ENCODE measurements around the gene TNFAIP3. TPM values are rescaled to one million over a fixed set of nuclear protein-coding genes. Genes with fewer than 3 reads are reported as not detected.

The TNFAIP3 gene
- total and polyA plus RNA-seq, 2 of the 8 experiments (the other 6 are each of a cell fraction or from before 2014, with no cell fraction given), result 1.6 to 2.0 TPM

- no peak for TF ChIP-seq CTCF (IDR thresholded peaks at IDR 0.05; ENCODE audit: control extremely low read depth in 1 of 3, insufficient read depth in 1 of 3, low read depth in 1 of 3, low read length in 3 of 3)
- TF ChIP-seq SIRT6 (IDR thresholded peaks at IDR 0.05; ENCODE audit: low read length), result no peak
- TF ChIP-seq NRF1 (IDR thresholded peaks at IDR 0.05; ENCODE audit: low read depth, low read length), result no peak
Observed at GRCh38 chr6:137818440-137818839, 48.6 kb upstream of the TNFAIP3 start (continued).
